ENCODE data around the gene ANO4. TPM values are rescaled to one million over a fixed set of nuclear protein-coding genes. Genes with fewer than 3 reads are reported as not detected.

The ANO4 gene
- total RNA-seq, 1 donor from 2014 or later: 0.74 TPM

GRCh38 chr12:101064721-101065120 is 270.1 kb downstream of the ANO4 start:
- Histone ChIP-seq H3K27me3 (no peaks in the 10 kb centered on the region), H3K36me3 (no peaks in the 10 kb centered on the region), H3K9me3 (no peaks in the 10 kb centered on the region), H3K4me1 (no peaks in the 10 kb centered on the region), H3K27ac (no peak overlapping the region), H3K4me3 (no peak overlapping the region)
- TF ChIP-seq POLR2A (IDR thresholded peaks at IDR 0.05) (no peak), CTCF (IDR thresholded peaks at IDR 0.05) (no peak), POLR2AphosphoS5 (IDR thresholded peaks at IDR 0.05; ENCODE audit: insufficient read depth in 1 of 2, low read depth in 1 of 2) (no peak)
- no peak for DNase-seq (ENCODE audit: extremely low spot score in 2 of 2)
- intact Hi-C loops (cut with DNase I): no loop called here

- no peaks in the 10 kb centered on the region for H3K36me3 ChIP-seq
- no peak overlapping the region for H3K4me3 ChIP-seq
- intact Hi-C loops (cut with DNase I): no loop called here
- no peak overlapping the region for H3K27ac ChIP-seq
- DNase-seq (ENCODE audit: extremely low spot score in 2 of 2): no peak
- no peaks in the 10 kb centered on the region for H3K4me1 ChIP-seq
- H3K27me3 ChIP-seq: no peaks in the 10 kb centered on the region
- no peaks in the 10 kb centered on the region for H3K9me3 ChIP-seq
- TF ChIP-seq CTCF (IDR thresholded peaks at IDR 0.05) (no peak), POLR2A (IDR thresholded peaks at IDR 0.05) (no peak), POLR2AphosphoS5 (IDR thresholded peaks at IDR 0.05; ENCODE audit: insufficient read depth in 1 of 2, low read depth in 1 of 2) (no peak)
Measured at GRCh38 chr12:101066489-101066888, 271.9 kb downstream of the ANO4 start.

DNA sequence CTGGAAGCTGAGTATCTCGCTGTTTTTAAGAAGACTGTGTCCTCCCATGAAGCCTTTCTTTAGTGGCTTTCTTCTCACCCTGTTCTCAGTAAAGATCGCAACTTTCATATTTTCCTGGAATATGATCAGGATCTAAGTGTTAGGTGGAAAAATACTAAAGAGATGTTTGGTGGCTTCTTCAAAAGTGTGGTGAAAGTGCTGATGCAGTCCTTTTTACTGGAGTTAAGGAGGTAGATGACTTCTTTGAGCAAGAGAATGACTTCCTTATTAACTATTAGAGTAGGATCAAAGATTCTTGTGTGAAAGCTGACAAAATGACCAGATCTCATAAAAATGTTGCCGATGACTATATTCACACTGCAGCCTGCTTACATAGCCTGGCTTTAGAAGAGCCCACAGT is 273.8 kb downstream of the ANO4 start:
- H3K9me3 ChIP-seq: no peaks in the 10 kb centered on the region
- H3K27ac ChIP-seq: no peak overlapping the region
- no peak overlapping the region for H3K4me3 ChIP-seq
- no peak for TF ChIP-seq POLR2A (IDR thresholded peaks at IDR 0.05)
- TF ChIP-seq POLR2AphosphoS5 (IDR thresholded peaks at IDR 0.05; ENCODE audit: insufficient read depth in 1 of 2, low read depth in 1 of 2): no peak
- TF ChIP-seq CTCF (IDR thresholded peaks at IDR 0.05): no peak
- no peaks in the 10 kb centered on the region for H3K4me1 ChIP-seq
- DNase-seq (ENCODE audit: extremely low spot score in 2 of 2): no peak
- no peaks in the 10 kb centered on the region for H3K27me3 ChIP-seq
- no peaks in the 10 kb centered on the region for H3K36me3 ChIP-seq
- intact Hi-C loops (cut with DNase I): no loop called here

DNA sequence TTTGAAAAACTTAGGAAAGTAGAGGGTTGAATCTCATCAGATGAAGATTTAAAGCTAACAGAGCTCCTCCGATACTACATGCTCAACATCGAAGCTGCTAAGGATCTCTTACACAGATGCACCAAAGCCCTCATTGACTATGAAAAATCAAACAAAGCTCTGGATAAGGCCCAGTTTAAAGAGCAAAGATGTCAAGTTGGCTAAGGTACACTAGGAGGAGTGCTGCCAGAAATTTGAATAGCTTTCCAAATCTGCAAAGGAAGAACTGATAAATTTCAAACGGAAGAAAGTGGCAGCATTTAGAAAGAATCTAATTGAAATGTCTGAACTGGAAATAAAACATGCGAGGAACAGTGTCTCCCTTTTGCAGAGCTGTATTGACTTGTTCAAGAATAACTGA is 274.3 kb downstream of the ANO4 start:
- no peak for DNase-seq (ENCODE audit: extremely low spot score in 2 of 2)
- TF ChIP-seq POLR2A (IDR thresholded peaks at IDR 0.05): no peak
- no peak for TF ChIP-seq CTCF (IDR thresholded peaks at IDR 0.05)
- TF ChIP-seq POLR2AphosphoS5 (IDR thresholded peaks at IDR 0.05; ENCODE audit: insufficient read depth in 1 of 2, low read depth in 1 of 2): no peak
- intact Hi-C loops (cut with DNase I): no loop called here
- no peaks in the 10 kb centered on the region for H3K36me3 ChIP-seq
- no peak overlapping the region for H3K27ac ChIP-seq
- no peaks in the 10 kb centered on the region for H3K4me1 ChIP-seq
- H3K4me3 ChIP-seq: no peak overlapping the region
- H3K9me3 ChIP-seq: no peaks in the 10 kb centered on the region
- H3K27me3 ChIP-seq: no peaks in the 10 kb centered on the region

GRCh38 chr12:101074940-101075680 is 280.5 kb downstream of the ANO4 start:
- no peak overlapping the region for H3K27ac ChIP-seq
- no peak overlapping the region for H3K4me3 ChIP-seq
- intact Hi-C loops (cut with DNase I): no loop called here
- peaks cover 19% of the 10 kb centered on the region for H3K4me1 ChIP-seq
- no peak for DNase-seq (ENCODE audit: extremely low spot score in 2 of 2)
- H3K9me3 ChIP-seq: no peaks in the 10 kb centered on the region
- no peaks in the 10 kb centered on the region for H3K36me3 ChIP-seq
- H3K27me3 ChIP-seq: no peaks in the 10 kb centered on the region
- TF ChIP-seq POLR2A (IDR thresholded peaks at IDR 0.05): no peak
- no peak for TF ChIP-seq CTCF (IDR thresholded peaks at IDR 0.05)
- no peak for TF ChIP-seq POLR2AphosphoS5 (IDR thresholded peaks at IDR 0.05; ENCODE audit: insufficient read depth in 1 of 2, low read depth in 1 of 2)
